ENCODE data around the gene NFIB. TPM values are rescaled to one million over a fixed set of nuclear protein-coding genes. Genes with fewer than 3 reads are reported as not detected.

NFIB gene
- total RNA-seq, 1 donor from 2014 or later: 82.7 TPM

DNA sequence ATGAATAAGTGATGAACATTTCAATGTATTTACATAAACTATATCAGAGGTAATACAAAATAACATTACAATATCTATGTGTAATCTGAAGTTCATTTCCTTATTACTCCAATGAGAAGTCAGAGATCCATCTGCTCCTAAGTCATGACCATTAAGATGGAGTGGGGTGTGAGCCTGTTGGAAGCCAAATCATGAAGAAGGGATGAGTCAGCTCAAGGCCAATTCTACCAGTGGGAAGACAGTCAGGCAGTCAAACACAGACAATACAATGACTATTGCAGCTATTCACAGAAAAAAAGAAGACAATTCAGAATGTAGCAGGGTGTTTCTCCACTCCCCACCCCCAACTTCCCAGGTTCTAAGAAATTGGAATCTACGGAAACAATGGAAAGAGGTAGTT, 155.0 kb downstream of the NFIB start:
- DNase-seq (ENCODE audit: low read depth, low spot score): peak; percentile 7

DNA sequence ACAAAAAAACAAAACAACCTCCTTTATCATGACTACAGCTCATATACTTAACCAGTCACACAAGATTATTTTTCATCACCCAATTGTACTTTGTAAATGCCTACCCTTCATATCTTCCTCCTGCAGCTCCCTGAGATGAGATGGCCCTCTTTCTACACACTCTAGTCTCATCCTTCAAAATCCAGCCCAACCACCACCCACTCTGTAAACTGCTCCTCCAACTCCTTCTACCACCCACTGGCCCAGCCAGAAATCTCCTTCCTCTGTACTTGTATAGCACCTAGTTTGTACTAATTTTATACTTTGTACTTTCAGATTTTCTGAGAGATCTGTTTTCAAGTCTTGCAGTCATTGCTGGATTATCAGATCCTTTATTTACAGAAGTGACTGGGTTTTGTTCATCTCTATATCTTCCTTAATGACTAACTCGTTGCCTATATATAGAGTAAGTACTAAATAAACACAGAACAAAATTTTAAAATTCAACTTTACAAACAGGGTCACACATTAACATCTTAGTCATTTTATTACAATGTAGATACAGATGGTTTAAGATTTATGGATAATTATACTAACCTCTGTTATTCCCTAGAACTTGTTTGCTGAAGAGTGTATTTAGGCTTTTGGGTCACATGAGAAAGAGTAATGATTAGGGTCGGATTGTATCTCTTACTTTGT, 155.7 kb downstream of the NFIB start:
- DNase-seq (ENCODE audit: low read depth, low spot score): no peak

DNA sequence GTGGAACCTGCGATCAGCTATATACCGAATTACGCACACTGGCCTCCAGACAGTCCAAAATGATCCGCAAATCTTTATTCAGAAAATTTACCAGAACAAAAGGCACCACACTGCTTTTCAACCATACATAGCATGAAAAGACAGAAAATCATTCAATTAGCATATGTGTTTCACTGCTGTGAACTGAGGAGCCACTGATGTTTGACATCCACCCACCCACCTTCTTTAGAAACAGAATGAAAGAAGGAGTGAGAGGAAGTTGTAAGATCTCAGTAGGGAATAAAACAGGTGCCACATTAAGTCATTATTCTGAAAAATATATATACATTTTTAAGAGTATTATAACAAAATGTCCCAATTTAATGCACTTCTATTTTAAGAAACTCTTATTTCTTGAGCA, 156.8 kb downstream of the NFIB start:
- no peak for DNase-seq (ENCODE audit: low read depth, low spot score)

DNA sequence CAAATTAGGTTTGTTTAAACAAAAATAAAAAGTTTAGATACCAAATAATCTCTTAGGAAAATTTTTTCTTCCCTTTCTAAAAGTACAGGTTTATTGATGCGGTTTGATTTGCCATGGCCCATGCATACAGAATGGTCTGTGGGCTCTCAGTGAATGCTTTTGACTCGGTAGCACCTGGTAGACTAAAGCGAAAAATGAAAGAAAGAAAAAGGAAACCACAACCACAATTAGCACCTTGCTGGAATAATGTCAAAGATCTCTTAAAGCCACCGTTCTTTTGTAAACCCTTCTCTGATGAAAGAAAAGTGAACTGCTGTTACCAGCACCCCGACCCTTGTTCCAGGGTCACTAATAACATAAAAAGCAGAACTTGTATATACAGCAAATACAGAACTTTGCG, 157.9 kb downstream of the NFIB start:
- DNase-seq (ENCODE audit: low read depth, low spot score): no peak

DNA sequence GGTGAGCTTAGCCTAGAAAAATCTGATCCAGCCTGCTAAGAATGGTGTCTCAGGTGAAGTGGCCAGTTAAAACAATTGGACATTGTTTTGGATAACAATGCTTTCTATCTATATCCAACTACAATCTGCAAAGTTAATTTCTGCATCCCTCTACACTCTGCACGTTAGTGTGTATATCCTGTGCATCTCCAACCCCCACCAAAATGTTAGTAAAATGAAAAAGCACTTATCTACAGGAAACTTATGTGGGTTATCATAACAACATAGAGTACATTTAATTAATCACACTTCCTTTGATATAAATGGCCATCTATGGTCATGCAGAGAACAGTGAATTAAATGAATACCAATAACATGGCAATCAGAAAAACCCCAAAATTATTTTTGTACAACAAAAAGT, 158.7 kb downstream of the NFIB start:
- peak; percentile 77 for DNase-seq (ENCODE audit: low read depth, low spot score)

DNA sequence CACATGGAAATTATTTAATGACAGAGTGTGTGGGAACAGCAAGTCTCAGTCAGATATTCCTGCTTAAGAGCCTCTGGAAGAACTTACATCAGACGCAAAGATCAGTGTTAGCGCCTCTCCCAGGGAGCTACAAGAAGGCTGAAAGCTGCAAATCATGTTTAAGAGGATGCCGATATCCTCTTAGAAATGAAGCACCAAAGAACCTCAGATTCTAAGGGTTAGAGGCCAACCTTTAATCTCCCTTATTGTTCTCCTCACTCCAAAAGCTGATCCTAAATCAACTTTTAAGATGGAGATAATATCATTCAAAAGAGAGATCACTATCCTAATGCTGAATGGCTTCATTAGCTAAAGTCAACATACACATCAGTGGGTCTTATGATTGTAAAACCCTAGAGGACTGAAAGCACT, 160.6 kb downstream of the NFIB start:
- no peak for DNase-seq (ENCODE audit: low read depth, low spot score)

DNA sequence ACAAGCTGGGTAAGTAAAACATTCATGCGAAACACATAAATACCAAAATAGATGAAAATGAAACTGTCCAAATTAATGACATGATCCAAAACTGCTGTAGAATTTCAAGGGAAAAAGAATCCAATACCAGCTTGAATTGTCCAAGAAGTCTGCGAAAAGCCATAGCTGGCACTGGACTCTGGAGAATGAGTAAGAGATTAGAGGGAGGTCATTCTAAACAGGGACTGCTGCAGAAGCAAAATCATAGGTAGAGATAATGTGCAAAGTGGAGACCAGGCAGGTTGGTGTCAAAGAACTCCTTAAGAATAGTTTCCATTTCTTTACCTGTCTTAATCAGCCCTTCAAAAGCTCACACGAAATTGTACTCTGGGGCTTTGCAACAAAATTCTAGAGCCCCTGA, 162.5 kb downstream of the NFIB start:
- DNase-seq (ENCODE audit: low read depth, low spot score): no peak

DNA sequence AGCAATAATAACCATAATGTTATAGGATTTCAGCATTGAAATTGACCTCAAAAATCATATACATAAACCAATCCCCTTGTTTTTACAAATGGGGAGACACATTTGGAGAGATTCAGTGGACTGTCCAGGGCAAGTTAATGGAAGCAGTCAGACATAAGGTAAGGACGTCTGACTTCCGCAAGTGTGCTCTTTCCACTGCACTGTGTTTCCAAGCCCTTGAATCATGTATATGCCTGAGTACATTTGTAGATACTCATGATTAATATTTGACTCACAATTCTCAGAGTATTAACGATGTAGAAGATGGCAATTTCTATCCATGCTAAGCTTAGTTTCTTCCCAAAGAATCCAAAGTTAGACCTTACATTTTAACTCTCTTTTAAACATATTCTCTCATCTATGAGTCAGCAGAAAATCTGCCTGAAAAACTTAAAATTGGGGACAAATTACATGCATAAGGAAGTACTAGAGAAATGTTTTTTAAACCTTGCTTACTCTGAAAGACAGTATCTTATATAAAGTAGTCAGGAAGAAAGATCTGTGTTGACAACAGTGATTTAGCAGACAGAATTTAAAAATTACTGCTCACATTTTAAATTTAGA, 165.3 kb downstream of the NFIB start:
- no peak for DNase-seq (ENCODE audit: low read depth, low spot score)

DNA sequence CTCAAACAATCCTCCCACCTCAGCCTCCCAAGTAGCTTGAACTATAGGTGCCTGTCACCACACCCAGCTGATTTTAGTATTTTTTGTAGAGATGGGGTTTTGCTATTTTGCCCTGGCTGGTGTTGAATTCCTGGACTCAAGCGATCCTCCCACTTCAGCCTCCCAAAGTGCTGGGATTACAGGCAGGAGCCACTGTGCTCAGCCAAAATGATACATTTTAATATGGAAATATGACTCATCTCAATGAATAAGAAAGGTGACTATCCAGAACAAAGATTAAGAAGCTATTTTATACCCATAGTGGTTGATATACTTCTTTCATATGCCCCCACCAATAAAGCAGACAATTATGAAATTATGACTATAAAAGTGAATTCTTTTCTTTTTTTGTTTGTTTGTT, 166.2 kb downstream of the NFIB start:
- DNase-seq (ENCODE audit: low read depth, low spot score): no peak

DNA sequence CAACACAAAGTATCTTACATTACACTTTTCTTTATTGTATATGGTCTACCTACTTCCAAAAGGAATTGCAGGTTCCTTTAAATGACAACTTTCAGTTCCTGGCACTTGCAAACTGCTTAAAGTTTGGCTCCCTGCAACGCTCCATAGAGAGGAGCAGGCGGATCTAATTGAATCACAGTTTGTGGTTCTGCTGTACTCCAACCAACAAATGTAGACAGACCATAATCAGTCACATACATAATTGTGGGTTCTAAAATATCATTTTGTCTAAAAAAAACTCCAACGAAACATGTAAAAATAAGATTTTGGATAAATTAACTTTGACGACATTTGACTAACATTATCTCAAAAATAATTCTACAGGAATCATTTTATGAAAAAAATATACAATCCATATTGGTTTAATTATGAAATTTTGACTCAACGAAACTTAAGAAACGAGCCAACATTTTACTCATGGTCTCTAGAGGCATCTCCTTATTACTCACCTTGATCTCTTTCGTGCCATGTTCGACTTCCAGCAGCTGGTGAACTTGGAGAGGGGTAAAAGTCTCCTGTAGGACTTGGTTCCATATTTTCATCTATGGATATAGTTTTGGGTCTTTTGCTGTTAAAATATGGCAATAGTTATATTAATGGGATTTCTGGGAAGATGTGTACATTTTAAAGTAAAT, 167.6 kb downstream of the NFIB start:
- DNase-seq (ENCODE audit: low read depth, low spot score): no peak

DNA sequence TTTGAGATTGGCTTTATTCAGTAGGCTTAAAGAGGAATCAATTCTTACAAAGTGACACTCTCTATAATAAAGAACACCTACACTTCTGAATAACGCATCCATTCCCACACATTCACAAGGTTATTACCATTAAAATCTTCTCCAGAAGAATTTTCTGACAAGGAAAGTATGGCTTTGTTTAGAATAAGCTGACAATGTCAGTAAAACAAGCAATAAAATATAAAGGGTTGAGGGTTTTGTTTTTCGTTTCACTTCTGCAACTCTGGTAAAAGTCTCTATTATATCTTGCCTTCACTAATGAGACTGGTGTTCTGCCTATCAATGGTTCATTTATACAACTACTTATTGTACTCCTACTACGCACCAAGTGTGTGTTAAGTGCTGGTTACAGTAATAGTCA, 169.7 kb downstream of the NFIB start:
- DNase-seq (ENCODE audit: low read depth, low spot score): no peak

DNA sequence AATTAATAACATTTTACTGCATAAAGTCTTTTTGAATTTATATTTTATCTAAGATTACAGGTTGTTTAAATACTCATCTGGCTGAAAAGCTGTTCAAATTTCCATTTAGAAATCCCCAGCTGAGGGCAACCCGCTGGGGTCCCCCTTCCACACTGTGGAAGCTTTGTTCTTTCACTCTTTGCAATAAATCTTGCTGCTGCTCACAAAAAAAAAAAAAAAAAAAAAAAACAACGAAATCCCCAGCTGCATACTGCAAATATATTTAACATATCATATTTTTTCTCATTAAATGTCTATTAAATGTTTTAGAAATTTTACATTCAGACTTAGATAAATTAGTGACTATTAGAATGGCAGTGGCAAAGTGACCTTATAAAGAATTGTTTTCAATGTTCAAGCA, 172.2 kb downstream of the NFIB start:
- no peak for DNase-seq (ENCODE audit: low read depth, low spot score)

DNA sequence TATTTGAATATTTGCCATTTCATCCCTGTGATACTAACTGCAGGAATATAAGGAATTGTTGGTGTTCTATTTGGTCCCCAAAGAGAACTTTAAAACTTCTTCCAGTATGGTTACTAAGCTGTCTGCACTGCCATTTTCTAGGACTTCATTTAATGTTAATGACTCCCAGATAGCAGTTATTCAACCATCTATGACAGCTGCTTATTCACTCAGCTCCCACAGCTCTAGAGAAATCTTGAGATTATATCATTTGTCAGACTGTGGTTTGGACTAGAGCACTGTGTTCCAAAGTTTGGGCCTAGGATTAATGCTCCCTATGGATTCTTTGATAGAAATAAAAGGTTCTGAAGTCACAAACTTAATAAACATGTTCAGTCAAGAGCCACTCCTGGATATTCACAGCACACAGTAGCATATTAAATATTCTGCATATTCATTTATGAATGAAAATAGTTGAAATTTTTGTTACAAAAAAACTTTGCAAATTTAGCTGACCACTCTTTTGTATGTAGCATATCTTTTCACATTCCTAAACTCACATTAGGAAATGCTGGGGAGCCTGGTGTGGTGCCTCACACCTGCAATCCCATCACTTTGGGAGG, 173.7 kb downstream of the NFIB start:
- DNase-seq (ENCODE audit: low read depth, low spot score): no peak

DNA sequence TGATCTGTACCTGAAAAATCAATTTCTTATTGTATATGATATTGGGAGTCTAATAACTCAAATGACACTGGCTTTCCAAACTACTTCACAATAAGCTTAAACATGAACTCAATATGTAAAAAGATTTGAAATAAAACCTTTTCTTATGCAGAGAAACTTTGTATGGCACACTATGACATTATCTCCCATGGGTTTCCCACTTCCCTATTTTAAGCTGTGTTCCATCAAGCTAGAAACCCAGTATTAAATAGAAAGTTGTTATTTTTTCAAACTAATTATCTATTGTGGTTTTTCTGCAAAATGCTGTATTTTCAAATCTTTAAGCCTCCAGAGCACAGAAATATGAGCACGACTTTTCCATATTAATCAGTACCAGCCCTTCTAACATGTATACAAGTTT, 174.7 kb downstream of the NFIB start:
- DNase-seq (ENCODE audit: low read depth, low spot score): no peak

DNA sequence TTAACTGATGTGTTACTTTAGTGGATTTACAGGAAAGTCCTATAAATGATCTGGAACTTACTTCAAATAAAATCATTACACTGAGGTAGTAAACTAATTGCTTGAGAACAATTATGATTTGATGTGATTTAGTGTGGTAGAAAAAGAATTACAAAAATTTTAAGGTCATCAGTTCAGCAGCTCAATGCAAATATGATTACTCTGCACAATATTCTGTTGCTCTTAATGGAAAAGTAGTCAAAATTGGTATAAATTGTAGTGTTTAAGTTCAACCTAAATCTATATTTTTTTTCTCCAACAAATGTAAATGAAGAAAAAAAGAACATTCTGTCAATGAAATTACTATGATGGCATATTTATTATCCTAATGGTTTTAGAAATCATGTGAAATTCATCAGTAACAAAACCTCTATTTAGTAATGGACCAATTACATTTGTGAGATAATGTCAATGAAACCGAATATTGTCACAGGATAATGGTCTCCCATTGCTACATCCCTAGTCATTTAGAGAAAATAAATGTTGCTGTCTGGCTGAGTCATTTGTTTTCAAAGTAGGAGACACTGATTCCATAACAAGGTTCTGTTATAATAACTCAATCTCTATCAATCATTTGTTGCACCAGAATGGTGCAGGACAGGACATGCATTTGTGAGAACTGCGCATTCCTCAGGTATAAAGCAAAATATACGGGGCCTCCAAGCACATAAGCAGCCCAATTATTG, 177.1 kb downstream of the NFIB start:
- no peak for DNase-seq (ENCODE audit: low read depth, low spot score)

DNA sequence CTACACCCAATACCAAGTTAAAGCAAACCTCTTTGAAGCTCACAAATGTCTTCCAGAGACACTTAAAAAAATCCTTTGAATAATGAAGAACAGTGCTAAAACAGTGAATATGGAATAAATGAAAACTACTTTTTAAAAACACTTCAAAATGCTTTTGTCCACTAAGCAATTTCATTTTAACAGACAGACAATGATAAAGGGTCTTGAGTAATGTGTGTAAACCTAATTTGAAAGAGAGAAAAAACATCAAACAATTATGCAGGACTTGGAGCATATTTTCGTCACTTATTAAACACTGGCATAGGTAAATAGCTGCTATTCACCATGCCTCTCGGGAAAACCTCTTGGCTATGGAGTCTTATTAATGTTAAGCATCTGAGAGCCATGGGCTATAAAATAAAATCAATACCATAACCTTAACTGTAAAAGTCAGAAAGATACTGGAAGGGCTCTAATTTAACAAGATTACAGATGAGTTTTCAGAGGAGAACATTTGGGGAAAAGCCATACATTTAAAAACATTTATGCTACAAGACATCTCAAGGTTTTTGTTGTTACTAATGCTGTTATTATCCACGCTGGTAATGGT, 177.8 kb downstream of the NFIB start:
- DNase-seq (ENCODE audit: low read depth, low spot score): no peak

DNA sequence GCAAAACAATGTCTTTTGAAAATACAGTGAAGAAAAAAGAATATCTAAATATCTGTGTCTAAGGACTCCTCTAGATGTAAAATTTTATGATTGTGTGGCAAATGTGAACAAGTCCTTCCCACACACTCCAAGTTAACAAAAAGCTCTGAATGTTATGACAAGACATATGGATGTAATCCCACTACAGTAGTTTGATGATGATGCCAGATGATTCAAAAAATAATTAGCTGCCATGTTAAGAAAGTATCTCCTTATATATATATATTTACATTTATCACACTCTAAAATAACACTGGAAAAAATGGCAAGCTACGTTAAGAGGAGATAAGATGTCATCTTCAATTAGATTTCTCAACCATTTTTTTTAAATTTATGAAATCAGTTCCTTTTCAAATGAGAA, 178.5 kb downstream of the NFIB start:
- no peak for DNase-seq (ENCODE audit: low read depth, low spot score)

DNA sequence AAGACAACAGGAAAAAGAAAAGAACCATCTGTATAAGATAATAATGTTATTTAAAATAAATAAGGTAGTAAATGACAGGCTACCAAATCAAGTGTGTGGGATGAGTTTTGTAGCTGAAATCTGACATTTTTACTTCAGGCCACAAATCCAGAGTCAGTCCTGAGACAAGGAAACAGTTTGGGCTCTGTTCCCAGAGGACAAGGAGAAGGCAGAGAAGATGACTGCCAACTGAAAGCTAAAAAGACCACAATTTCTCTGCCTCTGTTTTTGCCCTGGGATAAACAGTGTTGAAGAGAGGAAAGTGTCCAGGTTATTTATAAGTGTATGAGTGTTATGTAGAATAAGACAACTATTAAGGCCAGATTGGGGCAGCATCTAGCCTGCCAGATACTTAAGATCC, 180.5 kb downstream of the NFIB start:
- no peak for DNase-seq (ENCODE audit: low read depth, low spot score)

DNA sequence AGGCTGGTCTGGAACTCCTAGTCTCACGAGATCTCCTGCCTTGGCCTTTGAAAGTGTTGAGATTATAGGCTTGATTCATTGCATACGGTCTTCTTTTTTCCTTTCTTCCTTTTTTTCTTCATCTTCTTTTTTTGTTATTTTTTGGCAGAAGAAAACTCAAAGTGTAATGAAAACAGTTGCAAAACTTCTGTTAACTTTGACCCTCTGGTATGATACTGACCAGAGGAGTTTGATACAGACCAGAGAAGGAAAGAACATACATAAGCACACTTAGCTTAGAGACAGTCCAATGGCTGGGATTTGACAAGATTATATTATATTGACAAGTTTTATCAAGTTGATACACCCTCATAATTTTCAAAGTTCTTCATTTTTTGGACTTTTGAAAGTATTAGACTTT, 181.2 kb downstream of the NFIB start:
- no peak for DNase-seq (ENCODE audit: low read depth, low spot score)

DNA sequence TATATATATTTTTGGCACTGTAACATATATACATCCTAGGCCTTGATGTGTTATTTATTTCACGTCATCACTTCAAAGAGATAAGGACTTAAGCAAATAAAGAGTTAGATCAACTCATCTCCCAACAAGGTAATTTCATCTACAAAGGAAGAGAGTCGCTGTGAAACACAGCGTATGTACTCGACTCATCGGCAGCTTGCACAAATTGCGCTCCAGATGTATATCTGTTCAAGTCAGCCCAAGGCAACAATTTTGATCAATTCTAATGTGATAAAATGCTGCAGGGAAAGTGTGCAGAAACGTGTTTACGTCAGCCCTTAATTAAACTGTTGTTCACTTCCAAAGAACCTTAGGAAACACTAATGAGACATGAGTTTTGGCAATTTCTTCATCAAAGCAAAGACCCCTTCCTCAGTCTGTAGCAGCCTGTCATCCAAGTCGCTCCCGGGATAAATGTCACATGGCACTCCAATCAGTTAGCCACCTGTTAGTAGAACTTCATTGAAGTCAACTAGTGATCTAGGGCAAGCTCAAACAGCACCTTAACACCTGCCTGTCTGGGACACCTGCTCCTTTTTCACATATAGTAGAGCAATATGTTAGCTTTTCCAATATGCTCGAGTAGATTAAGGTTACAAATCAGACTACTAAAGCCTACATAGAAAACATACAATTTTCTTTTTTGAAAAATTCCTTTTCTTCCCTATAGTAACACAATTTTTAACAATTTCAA, 182.4 kb downstream of the NFIB start:
- DNase-seq (ENCODE audit: low read depth, low spot score): no peak

DNA sequence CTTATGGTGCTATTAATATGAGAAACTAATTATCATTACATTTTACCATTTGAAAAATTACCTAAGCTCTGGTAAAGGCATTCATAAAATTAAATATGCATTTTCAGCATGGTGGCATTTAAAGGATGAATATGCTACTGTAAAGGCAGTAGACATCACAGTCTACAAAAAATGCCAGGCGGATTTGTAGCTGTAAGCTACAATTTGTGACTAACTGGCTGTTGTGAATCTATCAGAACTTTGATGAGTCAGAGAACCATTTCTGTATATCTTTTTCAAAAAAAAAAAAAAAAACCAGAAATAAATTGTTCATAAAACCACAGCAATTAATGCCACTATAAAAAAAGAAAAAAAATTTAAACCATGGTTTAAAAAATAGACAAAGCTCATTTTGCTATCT, 186.3 kb downstream of the NFIB start:
- no peak for DNase-seq (ENCODE audit: low read depth, low spot score)

Measured in pulmonary artery endothelial cell (primary cell).